Measurements from ENCODE around the gene LLCFC1. TPM values are rescaled to one million over a fixed set of nuclear protein-coding genes. Genes with fewer than 3 reads are reported as not detected.

Gene LLCFC1
- total and polyA plus RNA-seq, 11 donors: not detected

DNA sequence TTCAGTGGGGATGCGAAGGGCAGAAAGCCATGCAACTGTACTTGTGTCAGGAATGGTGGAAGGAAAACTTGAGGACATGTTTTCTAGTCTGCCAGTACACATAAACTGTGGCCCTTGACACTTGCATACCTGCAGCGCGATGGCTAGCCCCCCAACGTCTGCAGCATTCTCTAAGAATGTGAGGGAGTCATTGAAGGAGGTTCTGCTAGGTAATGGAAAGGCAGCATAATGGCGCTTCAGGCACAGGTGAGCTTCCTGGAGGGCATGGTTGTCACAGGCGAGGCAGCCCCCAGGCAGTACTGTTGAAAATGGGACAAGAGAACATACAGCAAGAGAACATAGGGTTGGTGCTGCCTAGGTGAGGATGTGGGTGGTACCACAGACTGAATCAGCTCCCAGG is 3.5 kb downstream of the LLCFC1 start:
- no peak overlapping the region for H3K4me3 ChIP-seq
- H3K36me3 ChIP-seq: no peaks in the 10 kb centered on the region
- TF ChIP-seq, protein P1, sequence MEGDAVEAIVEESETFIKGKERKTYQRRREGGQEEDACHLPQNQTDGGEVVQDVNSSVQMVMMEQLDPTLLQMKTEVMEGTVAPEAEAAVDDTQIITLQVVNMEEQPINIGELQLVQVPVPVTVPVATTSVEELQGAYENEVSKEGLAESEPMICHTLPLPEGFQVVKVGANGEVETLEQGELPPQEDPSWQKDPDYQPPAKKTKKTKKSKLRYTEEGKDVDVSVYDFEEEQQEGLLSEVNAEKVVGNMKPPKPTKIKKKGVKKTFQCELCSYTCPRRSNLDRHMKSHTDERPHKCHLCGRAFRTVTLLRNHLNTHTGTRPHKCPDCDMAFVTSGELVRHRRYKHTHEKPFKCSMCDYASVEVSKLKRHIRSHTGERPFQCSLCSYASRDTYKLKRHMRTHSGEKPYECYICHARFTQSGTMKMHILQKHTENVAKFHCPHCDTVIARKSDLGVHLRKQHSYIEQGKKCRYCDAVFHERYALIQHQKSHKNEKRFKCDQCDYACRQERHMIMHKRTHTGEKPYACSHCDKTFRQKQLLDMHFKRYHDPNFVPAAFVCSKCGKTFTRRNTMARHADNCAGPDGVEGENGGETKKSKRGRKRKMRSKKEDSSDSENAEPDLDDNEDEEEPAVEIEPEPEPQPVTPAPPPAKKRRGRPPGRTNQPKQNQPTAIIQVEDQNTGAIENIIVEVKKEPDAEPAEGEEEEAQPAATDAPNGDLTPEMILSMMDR (IDR thresholded peaks at IDR 0.05): no peak
- TF ChIP-seq POLR2A (IDR thresholded peaks at IDR 0.05): no peak
- H3K4me1 ChIP-seq: peaks cover 0 to 7% (median 0%) of the 10 kb centered on the region in 12 donors
- no peaks in the 10 kb centered on the region for H3K27me3 ChIP-seq
- H3K9me3 ChIP-seq: no peaks in the 10 kb centered on the region
- no peak overlapping the region for H3K27ac ChIP-seq
- no peak for ATAC-seq
- no peak for DNase-seq
- intact Hi-C loops (cut with DNase I): no loop called here
- 87 to 95% (median 91%) methylated on average over 6 of the region's 6 CpGs for WGBS, 4 donors

DNA sequence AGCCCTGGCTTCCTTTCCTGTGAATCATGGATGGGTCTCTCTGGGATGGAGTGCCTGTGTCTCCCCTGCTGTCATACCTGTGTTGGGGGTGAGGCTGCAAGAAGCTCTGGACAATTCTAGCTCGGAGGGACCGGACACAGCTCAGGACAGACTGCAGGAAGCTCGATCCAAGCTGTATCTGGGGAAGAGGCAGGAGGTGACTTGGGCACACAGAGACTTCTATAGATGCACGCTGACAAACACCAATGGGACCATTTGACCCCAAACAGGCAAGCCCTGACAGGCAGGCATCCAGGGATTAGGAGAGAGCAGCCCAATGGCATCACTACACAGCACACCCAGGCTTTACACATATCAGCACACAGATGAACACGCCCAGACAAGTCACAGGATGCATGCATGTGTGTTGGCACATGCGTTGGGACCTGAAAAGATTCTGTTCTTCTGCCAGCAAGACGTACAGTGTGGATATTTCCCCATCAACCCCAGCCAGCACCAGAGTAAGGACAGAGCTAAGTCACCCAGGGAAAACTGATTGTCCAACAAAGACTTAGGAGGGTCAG is 4.5 kb downstream of the LLCFC1 start:
- TF ChIP-seq, protein P1 (IDR thresholded peaks at IDR 0.05): no peak
- TF ChIP-seq POLR2A (IDR thresholded peaks at IDR 0.05): no peak
- ATAC-seq (no peak), DNase-seq (no peak)
- H3K27ac ChIP-seq: no peak overlapping the region
- no peaks in the 10 kb centered on the region for H3K9me3 ChIP-seq
- intact Hi-C loops (cut with DNase I): no loop called here
- WGBS, 4 donors: 81 to 86% (median 83%) methylated on average over 6 to 7 of the region's 7 CpGs
- no peaks in the 10 kb centered on the region for H3K36me3 ChIP-seq
- no peaks in the 10 kb centered on the region for H3K27me3 ChIP-seq
- no peak overlapping the region for H3K4me3 ChIP-seq
- H3K4me1 ChIP-seq: peaks cover 0 to 7% (median 0%) of the 10 kb centered on the region in 12 donors

DNA sequence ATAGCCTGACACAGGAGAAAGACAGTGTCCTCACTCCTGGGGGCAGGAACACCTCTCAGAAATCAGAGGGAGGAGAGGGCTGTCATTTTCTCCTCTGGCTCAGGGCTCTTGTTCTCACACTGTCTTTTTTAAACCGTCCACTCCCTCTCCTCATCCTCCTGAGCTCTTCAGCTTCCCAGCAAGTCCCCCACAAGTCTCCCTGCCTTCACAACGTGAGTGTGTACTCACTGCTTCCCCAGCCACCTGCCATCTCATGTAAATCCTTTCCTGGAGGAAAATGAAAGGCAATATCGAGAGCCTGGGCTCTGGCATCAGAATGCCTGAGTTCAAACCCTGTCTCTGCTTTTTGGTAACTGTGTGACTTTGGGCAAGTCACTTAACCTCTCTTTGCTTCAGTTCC is 5.7 kb downstream of the LLCFC1 start:
- intact Hi-C loops (cut with DNase I): no loop called here
- TF ChIP-seq, protein P1 (IDR thresholded peaks at IDR 0.05): no peak
- TF ChIP-seq POLR2A (IDR thresholded peaks at IDR 0.05): no peak
- ATAC-seq (no peak), DNase-seq (no peak)
- Histone ChIP-seq H3K36me3 (no peaks in the 10 kb centered on the region), H3K4me1 (peaks cover 0 to 7% (median 0%) of the 10 kb centered on the region in 12 donors), H3K27ac (no peak overlapping the region), H3K9me3 (no peaks in the 10 kb centered on the region), H3K27me3 (no peaks in the 10 kb centered on the region), H3K4me3 (no peak overlapping the region)
- WGBS, 4 donors: 57 to 71% (median 65%) methylated on average over 3 of the region's 3 CpGs

DNA sequence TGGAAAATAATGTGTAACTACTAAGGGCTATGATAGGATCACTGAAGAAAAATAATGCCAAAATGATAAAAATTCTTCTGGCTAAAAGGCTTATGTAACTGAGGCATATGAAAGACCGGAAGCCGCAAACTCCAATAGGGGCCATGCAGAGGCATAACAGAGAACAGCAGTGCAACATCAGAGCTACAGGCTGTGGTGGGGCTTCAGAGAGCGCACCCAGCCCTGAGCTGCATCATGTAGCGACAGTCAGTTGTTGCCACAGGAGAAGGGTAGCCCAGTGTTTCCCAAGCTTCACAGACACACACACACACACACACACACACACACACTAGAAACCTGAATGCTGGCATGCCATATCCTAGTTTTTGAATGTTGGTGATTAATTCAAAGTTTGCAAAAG is 9.3 kb downstream of the LLCFC1 start:
- WGBS, 4 donors: 90 to 94% (median 93%) methylated on average over 4 of the region's 4 CpGs
- H3K4me3 ChIP-seq: no peak overlapping the region
- no peak overlapping the region for H3K27ac ChIP-seq
- H3K27me3 ChIP-seq: peaks cover 0 to 4% (median 0%) of the 10 kb centered on the region in 9 donors
- intact Hi-C loops (cut with DNase I): no loop called here
- DNase-seq (no peak), ATAC-seq (no peak)
- TF ChIP-seq, protein P1 (IDR thresholded peaks at IDR 0.05): no peak
- H3K4me1 ChIP-seq: no peaks in the 10 kb centered on the region
- no peaks in the 10 kb centered on the region for H3K9me3 ChIP-seq
- H3K36me3 ChIP-seq: no peaks in the 10 kb centered on the region
